GM12872 (cell line): ENCODE data around the gene HOXA13.
A peak's percentile ranks its signal among the peaks of the same experiment; 100 is the strongest.

ENCODE experiments used
- CTCF ChIP-seq: IDR thresholded peaks from 3 replicates; pipeline ENCODE4 v1.5.1; 2011; ENCODE audit warnings: low read depth, mild to moderate bottlenecking, low read length, moderate library complexity; ENCODE audit not compliant: insufficient read depth

The HOXA13 gene

GRCh38 chr7:27172315-27172774 is 27.5 kb downstream of the HOXA13 start:
- TF ChIP-seq CTCF = no peak

GRCh38 chr7:27171637-27172314 is 28.1 kb downstream of the HOXA13 start:
- TF ChIP-seq CTCF = no peak

GRCh38 chr7:27171325-27171636 is 28.6 kb downstream of the HOXA13 start:
- no peak for TF ChIP-seq CTCF

GRCh38 chr7:27170426-27171324 is 29.2 kb downstream of the HOXA13 start:
- no peak for TF ChIP-seq CTCF

- no peak for TF ChIP-seq CTCF
Measured at GRCh38 chr7:27169658-27170425, 30.0 kb downstream of the HOXA13 start.

GRCh38 chr7:27168265-27168947 is 31.5 kb downstream of the HOXA13 start:
- 0 out of 3 replicates have a peak, but pooled peaks have one; percentile 6 for TF ChIP-seq CTCF

GRCh38 chr7:27167916-27168264 is 32.0 kb downstream of the HOXA13 start:
- TF ChIP-seq CTCF = no peak
